ENCODE results near the gene RHOU. TPM values are rescaled to one million over a fixed set of nuclear protein-coding genes. Genes with fewer than 3 reads are reported as not detected.
"Not testable (repeated sequence)": the region's sequence is repeated elsewhere in the genome, so short reads cannot be mapped to it uniquely, and the experiment has no call there.

RHOU gene
- total RNA-seq, 1 experiment from 2014 or later = not detected

DNA sequence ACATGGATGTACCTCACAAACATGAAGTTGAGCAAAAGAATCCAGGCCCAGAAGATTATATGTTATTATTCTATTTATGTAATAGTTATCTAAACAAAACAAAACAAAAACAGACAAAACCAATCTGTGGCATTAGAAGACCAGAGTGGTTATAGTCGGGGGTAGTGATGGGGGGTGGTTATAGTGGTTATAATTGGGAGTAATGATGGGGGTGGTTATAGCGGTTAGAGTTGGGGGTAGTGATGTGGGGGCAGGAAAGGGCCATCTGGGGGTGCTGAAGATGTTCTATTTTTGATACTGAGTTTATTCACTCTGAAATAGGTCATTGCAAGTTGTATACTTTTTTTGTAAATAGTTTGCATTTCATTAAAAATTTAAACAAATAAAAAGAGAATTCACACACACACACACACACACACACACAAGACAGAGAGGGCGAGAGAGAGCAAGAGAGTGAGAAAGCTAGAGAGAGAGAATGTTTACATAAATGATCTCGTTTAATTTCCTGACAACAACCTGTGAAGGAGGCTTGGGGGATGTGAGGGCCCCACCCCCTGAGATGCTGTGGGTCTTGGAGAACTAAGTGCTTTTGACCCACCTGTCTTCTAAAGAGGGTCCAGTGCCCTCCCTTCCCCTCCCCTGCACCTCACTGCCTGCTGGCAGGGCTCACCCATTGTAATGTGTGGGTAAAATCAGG lies 37.4 kb downstream of the RHOU start:
- DNase-seq = no peak
- H3K27ac ChIP-seq = no peak overlapping the region
- BruUV-seq (replicated peaks) = no TSS peak

DNA sequence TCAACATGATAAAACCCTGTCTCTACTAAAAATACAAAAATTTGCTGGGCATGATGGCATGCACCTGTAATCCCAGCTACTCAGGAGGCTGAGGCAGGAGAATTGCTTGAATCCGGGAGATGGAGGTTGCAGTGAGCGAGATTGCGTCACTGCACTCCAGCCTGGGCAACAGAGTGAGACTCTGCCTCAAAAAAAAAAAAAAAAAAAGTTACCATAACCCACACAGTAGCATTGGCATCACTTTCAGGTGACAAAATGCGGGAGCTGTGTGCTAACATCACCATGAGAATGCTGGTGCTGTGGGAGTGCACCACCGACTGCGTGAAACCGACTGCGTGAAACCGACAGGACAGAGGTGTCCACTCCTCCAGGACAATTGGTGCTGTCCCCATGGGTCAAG lies 40.7 kb downstream of the RHOU start:
- H2AFZ ChIP-seq; BruUV-seq (replicated peaks); H3F3A ChIP-seq (ENCODE audit: insufficient read depth, low read depth); H3K4me3 ChIP-seq; CTCF ChIA-PET; H3K9me2 ChIP-seq (ENCODE audit: insufficient read depth); H3K9me3 ChIP-seq (ENCODE audit: insufficient read depth, low read depth); intact Hi-C loops (cut with micrococcal nuclease; ENCODE audit: unreplicated experiment); POLR2A ChIA-PET (ENCODE audit: unreplicated experiment); H3K4me1 ChIP-seq (replicated peaks; ENCODE audit: insufficient read depth); H4K20me1 ChIP-seq (ENCODE audit: insufficient read depth); H3K4me2 ChIP-seq; H3K27ac ChIP-seq; H3K79me2 ChIP-seq (ENCODE audit: low read depth); DNase-seq; H3K36me3 ChIP-seq (ENCODE audit: low read depth): not testable (repeated sequence)
- peaks cover 47% of the 10 kb centered on the region for H3K27me3 ChIP-seq (ENCODE audit: insufficient read depth, low read depth)

More for the DNA sequence above, 37.4 kb downstream of the RHOU start:
- ChIA-PET POLR2A (ENCODE audit: unreplicated experiment) (no interaction called here), CTCF (no interaction called here)
- Histone ChIP-seq H2AFZ (no peak overlapping the region), H3K4me1 (replicated peaks; ENCODE audit: insufficient read depth) (no peaks in the 10 kb centered on the region), H3F3A (ENCODE audit: insufficient read depth, low read depth) (no peaks in the 10 kb centered on the region), H3K79me2 (ENCODE audit: low read depth) (no peaks in the 10 kb centered on the region), H3K27me3 (ENCODE audit: insufficient read depth, low read depth) (peaks cover 76% of the 10 kb centered on the region), H3K9me2 (ENCODE audit: insufficient read depth) (no peaks in the 10 kb centered on the region), H3K36me3 (ENCODE audit: low read depth) (no peaks in the 10 kb centered on the region), H3K4me3 (no peak overlapping the region), H4K20me1 (ENCODE audit: insufficient read depth) (no peaks in the 10 kb centered on the region), H3K4me2 (no peak overlapping the region), H3K9me3 (ENCODE audit: insufficient read depth, low read depth) (no peaks in the 10 kb centered on the region)
- intact Hi-C loops (cut with micrococcal nuclease; ENCODE audit: unreplicated experiment) = no loop called here
- TF ChIP-seq, protein P1, sequence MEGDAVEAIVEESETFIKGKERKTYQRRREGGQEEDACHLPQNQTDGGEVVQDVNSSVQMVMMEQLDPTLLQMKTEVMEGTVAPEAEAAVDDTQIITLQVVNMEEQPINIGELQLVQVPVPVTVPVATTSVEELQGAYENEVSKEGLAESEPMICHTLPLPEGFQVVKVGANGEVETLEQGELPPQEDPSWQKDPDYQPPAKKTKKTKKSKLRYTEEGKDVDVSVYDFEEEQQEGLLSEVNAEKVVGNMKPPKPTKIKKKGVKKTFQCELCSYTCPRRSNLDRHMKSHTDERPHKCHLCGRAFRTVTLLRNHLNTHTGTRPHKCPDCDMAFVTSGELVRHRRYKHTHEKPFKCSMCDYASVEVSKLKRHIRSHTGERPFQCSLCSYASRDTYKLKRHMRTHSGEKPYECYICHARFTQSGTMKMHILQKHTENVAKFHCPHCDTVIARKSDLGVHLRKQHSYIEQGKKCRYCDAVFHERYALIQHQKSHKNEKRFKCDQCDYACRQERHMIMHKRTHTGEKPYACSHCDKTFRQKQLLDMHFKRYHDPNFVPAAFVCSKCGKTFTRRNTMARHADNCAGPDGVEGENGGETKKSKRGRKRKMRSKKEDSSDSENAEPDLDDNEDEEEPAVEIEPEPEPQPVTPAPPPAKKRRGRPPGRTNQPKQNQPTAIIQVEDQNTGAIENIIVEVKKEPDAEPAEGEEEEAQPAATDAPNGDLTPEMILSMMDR (conservative IDR thresholded peaks at IDR 0.05) = no peak
- no peak for TF ChIP-seq EZH2 (IDR thresholded peaks at IDR 0.05; ENCODE audit: low read depth)

DNA sequence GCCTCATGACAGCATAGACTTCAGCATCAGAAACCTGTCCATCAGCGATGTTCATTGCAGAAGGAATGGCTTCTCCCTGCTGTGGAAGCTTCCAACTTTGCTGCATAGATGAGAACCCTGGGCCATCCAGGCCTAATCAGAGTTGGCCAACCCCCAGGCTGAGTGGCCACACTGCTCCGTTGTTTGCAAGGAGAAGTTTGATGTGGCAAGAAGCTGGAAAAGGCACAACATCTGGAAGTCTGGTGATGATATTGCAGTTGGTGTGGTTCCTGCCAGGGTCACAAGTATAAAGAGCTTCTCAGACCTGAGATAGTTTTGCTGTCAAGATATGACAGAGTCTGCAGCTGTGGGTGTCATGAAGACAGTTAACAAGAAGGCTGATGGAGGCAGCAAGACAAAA lies 41.2 kb downstream of the RHOU start:
- intact Hi-C loops (cut with micrococcal nuclease; ENCODE audit: unreplicated experiment) = no loop called here
- Histone ChIP-seq H4K20me1 (ENCODE audit: insufficient read depth) (no peaks in the 10 kb centered on the region), H3K9me2 (ENCODE audit: insufficient read depth) (no peaks in the 10 kb centered on the region; the same call in 1 of the 2 replicates), H3K4me3 (no peak overlapping the region), H3K4me1 (replicated peaks; ENCODE audit: insufficient read depth) (no peaks in the 10 kb centered on the region), H2AFZ (no peak overlapping the region), H3F3A (ENCODE audit: insufficient read depth, low read depth) (no peaks in the 10 kb centered on the region), H3K79me2 (ENCODE audit: low read depth) (no peaks in the 10 kb centered on the region), H3K27ac (no peak overlapping the region), H3K4me2 (no peak overlapping the region), H3K36me3 (ENCODE audit: low read depth) (no peaks in the 10 kb centered on the region), H3K9me3 (ENCODE audit: insufficient read depth, low read depth) (no peaks in the 10 kb centered on the region), H3K27me3 (ENCODE audit: insufficient read depth, low read depth) (peaks cover 42% of the 10 kb centered on the region)
- TF ChIP-seq, protein P1 (conservative IDR thresholded peaks at IDR 0.05) = no peak
- TF ChIP-seq EZH2 (IDR thresholded peaks at IDR 0.05; ENCODE audit: low read depth) = no peak
- CTCF ChIA-PET = no interaction called here
- no TSS peak for BruUV-seq (replicated peaks)
- POLR2A ChIA-PET (ENCODE audit: unreplicated experiment) = no interaction called here
- no peak for DNase-seq

DNA sequence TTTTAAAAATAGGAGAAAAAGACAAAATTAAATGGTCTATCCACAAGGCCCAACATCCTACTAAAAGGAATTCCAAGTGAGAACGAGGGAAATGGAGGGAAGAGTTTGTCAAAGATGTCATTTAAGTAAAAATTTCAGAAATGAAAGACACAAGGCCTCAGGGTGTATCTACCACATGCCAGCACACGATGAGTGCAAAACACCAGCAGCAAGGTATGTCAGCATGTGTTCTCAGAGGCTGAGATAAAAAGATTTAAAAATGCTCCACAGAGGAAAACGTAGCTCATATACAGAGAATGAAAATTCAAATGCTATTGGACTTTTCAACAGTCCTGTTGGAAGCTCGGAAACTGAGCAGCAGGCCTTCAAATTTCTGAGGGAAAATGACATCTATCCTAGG lies 42.0 kb downstream of the RHOU start:
- Histone ChIP-seq H3K9me2 (ENCODE audit: insufficient read depth) (no peaks in the 10 kb centered on the region; the same call in 1 of the 2 replicates), H3F3A (ENCODE audit: insufficient read depth, low read depth) (no peaks in the 10 kb centered on the region), H3K4me2 (no peak overlapping the region), H3K79me2 (ENCODE audit: low read depth) (no peaks in the 10 kb centered on the region), H3K27ac (no peak overlapping the region), H3K36me3 (ENCODE audit: low read depth) (no peaks in the 10 kb centered on the region), H4K20me1 (ENCODE audit: insufficient read depth) (no peaks in the 10 kb centered on the region), H3K27me3 (ENCODE audit: insufficient read depth, low read depth) (peaks cover 35% of the 10 kb centered on the region), H2AFZ (no peak overlapping the region), H3K4me3 (no peak overlapping the region), H3K4me1 (replicated peaks; ENCODE audit: insufficient read depth) (no peaks in the 10 kb centered on the region), H3K9me3 (ENCODE audit: insufficient read depth, low read depth) (no peaks in the 10 kb centered on the region)
- no peak for DNase-seq
- TF ChIP-seq, protein P1 (conservative IDR thresholded peaks at IDR 0.05) = no peak
- no peak for TF ChIP-seq EZH2 (IDR thresholded peaks at IDR 0.05; ENCODE audit: low read depth)
- ChIA-PET CTCF (no interaction called here), POLR2A (ENCODE audit: unreplicated experiment) (no interaction called here)
- intact Hi-C loops (cut with micrococcal nuclease; ENCODE audit: unreplicated experiment) = no loop called here
- BruUV-seq (replicated peaks) = no TSS peak
